Activated CD4-positive, CD25-positive, alpha-beta regulatory T cell treated with anti-CD3 and anti-CD28 coated beads, Interleukin-2, amount 50 U/mL, for 16 hours (primary cell): ENCODE measurements around the gene ZDHHC7.
"Not testable (repeated sequence)": the region's sequence is repeated elsewhere in the genome, so short reads cannot be mapped to it uniquely, and the experiment has no call there.

Source experiments
- DNase-seq: peaks from one replicate; pipeline ENCODE4 v3.0.0-alpha.2; 2020; ENCODE audit warnings: low read depth, low spot score

The ZDHHC7 gene

DNA sequence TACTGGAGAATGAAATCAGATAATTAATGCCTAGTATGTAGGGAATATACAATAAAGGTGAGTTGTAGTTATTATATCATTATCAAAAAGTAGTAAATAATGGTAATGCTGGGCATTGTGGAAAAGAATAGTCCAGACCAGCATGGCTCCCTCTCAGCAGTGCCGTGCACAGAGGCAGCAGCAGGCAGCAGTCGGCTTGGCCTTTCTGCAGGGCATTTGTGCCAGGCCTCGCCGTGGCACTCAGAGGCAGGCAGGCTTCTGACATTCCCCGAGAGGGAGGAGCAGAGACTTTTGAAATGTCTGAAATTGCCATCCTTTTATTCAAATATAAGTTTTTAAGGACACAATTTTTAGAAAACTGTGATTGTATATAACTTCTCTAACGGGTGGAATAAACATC is 31.3 kb upstream of the ZDHHC7 start:
- DNase-seq: no peak

DNA sequence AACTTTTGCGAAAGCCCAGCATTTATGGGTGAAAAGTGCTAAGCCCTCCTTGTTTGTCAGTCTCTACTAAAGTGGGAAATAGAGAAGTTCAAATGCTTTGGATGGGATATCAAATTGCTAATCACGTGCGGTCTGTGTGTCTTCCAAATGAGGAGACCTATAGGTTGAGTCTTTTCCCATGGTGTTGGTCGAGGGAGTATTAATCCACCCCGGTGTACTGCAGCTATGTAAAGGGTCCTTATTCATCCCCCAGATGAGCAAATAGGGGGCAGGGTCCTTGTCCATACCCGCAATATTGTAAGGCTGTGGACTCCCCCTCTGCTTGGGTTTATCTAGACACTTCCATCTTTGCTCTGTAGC is 30.8 kb upstream of the ZDHHC7 start:
- DNase-seq: no peak

GRCh38 chr16:85041219-85042166 is 30.2 kb upstream of the ZDHHC7 start:
- DNase-seq: no peak

GRCh38 chr16:85040685-85041084 is 29.4 kb upstream of the ZDHHC7 start:
- DNase-seq: no peak

DNA sequence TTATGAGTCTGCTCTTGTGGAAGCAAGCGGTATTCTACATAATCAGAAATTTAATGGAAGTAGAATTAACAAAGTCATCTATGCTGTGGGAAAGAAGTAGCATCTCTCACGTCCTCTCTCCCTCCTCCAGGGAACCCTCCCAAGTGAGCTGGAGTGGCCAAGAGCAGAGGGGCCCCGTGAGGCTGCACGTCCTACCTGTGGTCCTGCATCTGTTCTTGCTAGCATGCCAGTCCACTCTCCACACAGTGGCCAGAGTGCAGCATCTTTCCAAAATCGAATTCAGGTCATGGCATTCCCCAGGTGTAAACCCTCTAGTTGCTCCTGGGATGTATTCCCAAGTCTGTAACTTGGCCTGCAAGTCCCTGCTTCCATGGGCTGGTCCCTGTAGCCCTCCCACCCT is 26.4 kb upstream of the ZDHHC7 start:
- no peak for DNase-seq

GRCh38 chr16:85037050-85037410 is 25.7 kb upstream of the ZDHHC7 start:
- no peak for DNase-seq

DNA sequence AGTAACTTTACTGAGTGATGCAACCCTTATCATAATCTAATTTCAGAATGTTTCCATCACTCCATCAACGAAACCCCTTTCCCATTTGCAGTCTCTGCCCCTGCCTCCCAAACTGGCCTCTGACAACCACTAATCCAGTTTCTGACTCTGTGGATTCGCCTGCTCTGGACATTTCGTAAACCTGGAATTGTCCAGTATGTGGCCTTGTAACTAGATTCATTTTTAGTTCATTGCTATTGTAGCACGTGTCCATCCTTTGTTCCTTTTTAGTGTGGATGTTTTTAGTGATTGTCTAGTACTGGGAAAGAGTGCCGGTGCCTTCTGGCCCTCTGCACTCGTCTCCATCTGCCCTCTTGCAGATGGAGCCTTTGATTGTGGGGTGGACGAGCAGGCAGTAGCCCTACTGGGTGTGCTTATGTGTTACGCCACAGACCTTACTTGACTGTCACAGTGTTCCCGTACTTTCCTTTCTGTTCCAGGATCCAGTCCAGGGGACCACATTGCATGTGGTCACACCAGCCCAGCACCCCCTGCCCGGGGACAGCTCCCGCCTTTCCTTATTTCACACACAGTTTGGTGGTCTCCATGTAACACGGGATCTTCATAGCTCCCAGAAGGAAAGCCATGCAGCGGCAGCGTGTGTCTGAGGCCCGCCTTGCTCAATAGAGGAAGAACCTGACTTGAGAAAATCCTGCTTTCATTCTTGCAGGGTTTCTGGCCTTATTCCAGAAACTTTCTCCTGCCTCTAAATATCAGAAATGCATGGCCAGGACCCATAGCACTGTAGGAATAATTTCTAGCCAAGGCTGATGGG is 25.1 kb upstream of the ZDHHC7 start:
- no peak for DNase-seq

- no peak for DNase-seq
These were observed 23.5 kb upstream of the ZDHHC7 start for GRCh38 chr16:85034591-85035433.

DNA sequence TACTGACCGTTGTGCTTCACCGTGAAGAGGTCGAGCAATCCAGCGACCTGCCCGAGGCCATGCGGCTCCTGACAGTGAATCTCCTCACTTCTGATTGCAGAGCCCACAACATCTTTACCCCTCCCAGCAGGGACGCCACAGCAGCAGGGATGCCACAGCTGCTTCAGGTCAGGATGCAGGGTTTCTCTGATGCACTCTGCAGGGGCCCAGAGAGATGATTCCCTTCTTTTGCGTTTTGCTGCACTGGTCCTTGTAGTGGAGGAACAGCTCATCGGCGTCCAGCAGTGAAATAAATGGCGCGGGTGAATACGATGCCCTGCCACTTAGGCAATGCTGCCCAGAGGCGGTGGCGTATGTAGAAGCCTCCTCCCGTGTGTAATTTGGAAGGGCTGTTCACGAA is 21.8 kb upstream of the ZDHHC7 start:
- DNase-seq: no peak

DNA sequence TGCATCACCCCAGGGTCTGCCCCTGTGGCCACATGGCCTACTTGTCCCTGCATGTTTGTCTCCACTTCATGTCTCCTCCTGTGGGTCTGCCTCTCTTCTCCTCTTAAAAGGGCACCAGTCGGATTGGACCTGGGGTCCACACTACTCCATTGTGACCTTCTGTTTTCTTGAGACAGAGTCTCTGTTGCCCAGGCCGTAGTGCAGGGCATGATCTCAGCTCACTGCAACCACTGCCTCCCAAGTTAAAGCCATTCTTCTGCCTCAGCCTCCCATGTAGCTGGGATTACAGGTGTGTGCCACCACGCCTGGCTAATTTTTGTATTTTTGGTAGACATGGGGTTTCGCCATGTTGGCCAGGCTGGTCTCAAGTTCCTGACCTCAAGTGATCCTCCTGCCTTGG is 20.9 kb upstream of the ZDHHC7 start:
- not testable (repeated sequence) for DNase-seq

- DNase-seq: no peak
These were observed 20.1 kb upstream of the ZDHHC7 start for GRCh38 chr16:85031451-85031850.

DNA sequence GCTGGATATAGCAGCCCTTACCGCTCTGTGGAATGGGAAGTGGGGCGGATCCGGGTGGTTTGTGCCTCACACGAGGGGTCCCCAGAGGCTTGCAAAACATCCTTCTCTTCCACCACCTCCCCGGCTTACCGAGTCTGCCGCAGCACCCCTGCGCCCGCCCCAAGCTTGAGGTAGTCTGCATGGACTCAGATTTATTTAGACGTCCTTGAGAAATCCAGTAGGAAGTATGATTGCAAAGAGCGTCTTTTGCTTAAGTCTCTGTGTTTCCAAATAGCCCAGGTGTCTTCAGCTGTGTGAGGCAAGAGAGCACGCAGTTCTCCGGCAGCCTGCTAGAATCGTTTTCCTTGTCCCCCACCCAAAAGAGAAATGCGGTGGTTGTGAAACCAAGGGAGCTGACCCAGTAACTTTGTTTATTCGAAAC is 18.7 kb upstream of the ZDHHC7 start:
- no peak for DNase-seq

DNA sequence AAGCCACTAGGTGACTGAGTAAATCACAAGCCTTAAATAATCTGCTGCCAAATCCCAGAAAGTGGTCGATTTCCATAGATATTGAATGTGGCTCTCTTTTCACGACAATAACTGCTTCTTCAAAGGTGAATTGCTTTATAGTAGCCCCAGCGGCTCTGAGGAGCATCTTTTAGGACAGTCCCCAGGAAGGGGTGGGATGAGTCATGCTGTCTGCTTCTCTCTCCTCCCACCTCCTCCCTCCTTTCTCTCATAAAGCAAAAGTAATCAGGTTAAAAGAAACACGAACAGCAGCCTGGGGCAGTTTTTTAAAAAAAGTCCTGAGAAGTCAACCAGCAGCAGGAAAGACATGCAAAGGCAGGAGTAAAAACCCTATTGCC is 18.1 kb upstream of the ZDHHC7 start:
- peak; percentile 21 for DNase-seq

- DNase-seq: peak; percentile 43
These were observed 17.5 kb upstream of the ZDHHC7 start for GRCh38 chr16:85028685-85029407.

DNA sequence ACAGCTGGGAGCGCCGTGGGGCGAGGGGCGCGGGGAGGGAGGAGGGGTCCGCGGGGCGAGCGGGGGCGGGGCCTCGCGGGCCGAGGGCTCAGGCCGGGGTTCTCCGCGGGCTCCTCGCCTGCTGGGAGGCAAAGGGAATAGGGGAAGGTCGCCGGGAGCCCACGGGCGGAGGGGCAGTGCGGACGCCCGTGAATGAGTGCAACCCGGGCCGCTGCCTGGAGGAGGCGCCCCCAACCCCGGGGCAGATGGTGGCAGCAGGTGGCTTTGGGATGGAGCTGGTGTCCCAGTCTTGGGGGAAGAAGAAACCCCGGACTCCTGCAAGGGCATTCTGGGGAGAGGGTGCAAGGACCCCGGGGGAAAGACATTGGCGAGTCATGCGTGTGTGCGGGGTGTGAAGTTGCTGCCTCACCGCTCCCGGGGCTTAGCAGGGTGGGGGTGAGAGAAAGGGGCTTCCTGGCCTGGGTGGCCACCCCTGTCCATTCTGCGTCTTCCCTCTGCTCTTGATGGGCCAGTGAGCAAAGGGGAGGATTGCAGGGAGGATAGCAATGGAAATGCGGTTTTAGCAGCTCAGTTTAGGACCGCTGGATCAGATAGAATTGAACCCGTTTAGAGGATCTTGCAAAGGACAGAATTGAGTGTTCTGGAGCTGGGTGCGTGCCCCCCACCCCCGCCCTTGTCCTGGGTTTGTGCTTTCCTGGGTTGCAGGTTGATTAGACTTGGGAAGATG is 16.8 kb upstream of the ZDHHC7 start:
- DNase-seq: no peak

- DNase-seq: peak; percentile 93
These were observed 16.1 kb upstream of the ZDHHC7 start, which contains the start of gene KIAA0513 for GRCh38 chr16:85027349-85027957. KIAA0513 (plus strand) TSS chr16:85027795; CDS start chr16:85067072, 39,277 bp downstream.

DNA sequence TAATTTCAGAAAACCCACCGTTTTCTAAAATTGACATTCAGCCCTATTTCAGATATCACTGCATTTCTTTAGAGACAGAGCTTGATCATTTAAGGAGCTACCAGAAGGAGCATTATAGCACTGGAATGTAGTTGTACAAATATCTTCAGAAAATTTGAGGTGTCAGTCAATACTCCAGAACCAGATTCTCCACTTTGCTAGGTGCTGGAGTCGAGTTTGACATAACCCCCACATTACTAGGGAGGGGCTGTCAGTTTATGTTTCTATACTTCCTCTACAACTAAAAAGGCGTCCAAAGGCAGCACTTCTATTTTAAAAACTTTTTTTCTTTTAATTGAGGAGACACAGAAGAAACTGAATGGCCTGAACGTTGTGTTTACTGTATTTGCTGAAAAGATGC is 15.4 kb upstream of the ZDHHC7 start:
- DNase-seq: no peak

DNA sequence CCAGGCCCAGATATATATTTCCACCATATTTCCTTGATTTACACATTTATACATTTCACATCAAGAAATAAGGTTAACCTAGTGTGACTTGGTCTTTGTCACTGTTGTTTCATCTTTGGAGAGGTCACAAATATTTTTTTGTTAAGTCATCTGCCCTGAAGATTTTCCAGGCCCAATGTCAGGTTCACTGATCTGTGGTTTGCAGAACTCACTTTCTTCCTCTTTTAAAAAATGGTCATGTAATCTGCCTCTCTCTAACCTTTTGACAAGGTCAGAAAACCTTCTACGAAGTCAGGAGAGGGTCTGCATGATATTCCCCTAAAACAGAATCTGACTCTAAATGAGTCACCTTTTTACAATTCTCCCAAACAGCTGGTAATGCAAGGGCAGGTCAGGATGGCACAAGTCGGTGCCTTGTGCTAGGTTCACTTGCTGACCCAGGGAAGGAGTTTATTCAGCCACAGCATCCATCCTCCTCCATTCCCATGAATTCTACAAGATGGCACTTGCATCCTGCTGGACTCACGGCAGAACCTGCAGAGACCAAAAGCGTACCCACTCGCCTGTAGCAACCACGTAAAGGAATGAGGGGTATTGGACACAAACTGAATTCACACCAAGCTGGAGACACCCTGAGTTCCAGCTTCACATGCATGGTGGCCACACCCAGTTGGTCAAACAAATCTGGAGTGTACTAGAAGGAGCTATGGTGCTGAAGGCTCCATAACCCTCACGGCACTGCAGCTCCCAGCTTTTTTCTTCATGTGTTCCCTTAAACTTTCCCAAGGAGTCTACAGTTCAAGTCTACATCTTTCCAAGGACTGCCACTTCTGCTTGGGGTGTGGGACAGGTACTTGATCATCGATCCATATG is 14.7 kb upstream of the ZDHHC7 start:
- DNase-seq: no peak

- DNase-seq: no peak
These were observed 8.4 kb upstream of the ZDHHC7 start for GRCh38 chr16:85019659-85020245.
